Mononuclear cell (primary cell): ENCODE data around the gene GRAMD1B. TPM values are rescaled to one million over a fixed set of nuclear protein-coding genes. Genes with fewer than 3 reads are reported as not detected.

Source experiments
- H3K27me3 ChIP-seq: 2 replicates; pipeline ENCODE4 v1.6.0; 2011; ENCODE audit warnings: low read length, control low read depth; ENCODE audit not compliant: insufficient read depth
- H3K4me1 ChIP-seq: 2 replicates; pipeline ENCODE4 v1.5.1; 2011; ENCODE audit warnings: mild to moderate bottlenecking, low read length, control low read depth; ENCODE audit not compliant: insufficient read depth
- H3K4me3 ChIP-seq: 2 replicates; pipeline ENCODE4 v1.5.1; 2011; ENCODE audit warnings: mild to moderate bottlenecking, low read length, moderate library complexity
- H3K9me3 ChIP-seq: 2 replicates; pipeline ENCODE4 v1.5.1; 2011; ENCODE audit warnings: low read depth, mild to moderate bottlenecking, control low read depth, low read length
- total RNA-seq: library from RNA; depleted of rRNA; stranded (reverse); fragments of >200 nt; gene quantifications from one replicate; pipeline ENCODE4 v1.2.3, GENCODE V29; 2012

Gene GRAMD1B
- total RNA-seq, 1 donor = 7.1 TPM

DNA sequence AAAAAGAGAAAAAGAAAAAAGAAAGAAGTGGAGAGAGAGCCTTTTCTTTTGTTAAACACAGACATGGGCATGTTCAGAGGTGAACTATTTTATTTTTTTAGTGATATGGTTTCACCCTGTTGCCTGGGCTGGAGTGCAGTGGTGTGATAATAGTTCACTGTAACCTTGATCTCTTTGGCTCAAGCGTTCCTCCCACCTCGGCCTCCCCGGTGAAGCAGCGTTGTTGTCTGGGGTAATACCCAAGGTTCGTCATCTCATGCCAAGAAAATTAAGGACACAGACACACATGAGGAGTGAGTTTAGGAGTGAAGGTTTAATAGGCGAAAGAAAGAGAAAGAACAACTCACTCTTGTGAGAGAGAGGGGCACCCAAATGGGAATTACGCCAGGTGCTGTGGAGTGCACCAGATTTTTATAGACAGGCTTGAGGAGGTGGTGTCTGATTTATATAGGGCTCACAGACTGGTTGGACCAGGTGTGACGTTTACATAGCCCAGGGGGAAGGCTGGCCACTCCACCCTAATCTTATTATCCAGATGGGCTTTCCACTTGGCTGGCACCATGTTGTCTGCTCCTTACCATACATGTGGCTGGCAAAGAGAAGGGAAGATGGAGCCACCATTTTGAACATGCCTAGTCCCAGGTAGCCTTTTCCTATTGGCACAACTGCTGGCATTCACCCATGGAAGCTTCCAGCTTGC, 42.3 kb downstream of the GRAMD1B start:
- H3K27me3 ChIP-seq = no peaks in the 10 kb centered on the region
- H3K4me1 ChIP-seq = peaks cover 21% of the 10 kb centered on the region
- H3K9me3 ChIP-seq = no peaks in the 10 kb centered on the region

DNA sequence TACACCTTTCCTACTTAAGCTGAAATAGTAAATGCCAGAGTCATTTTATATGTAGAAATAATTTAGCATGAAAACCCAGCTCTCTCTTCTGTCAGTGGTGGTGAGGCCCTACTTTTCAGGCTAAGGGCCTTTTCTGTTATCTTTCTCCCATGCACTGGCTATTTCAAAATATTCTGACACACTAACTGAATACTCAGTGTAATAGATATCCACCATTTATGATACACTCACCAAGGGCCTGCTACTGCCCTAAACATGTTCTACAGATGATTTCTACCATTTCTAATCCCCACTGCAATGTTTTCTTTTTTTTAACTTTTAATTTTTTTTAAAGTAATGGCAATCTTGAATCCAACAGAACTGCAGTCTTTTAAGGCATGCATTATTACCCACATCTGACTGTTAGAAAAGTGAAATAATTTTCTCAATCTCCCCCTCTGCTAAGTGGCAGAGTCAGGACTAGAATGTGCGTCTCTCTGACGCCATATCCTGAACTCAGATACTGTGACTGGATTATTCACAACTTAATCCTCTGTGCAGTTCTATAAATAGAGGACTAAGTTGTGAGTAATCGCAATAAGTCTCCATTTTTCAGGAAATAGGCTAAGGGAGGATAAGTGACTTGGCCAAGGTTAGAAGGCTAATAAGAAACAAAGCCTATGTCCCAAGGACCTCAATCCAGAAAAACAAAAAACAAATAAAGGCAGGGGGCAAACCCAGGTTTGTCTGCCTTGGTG, 44.0 kb downstream of the GRAMD1B start:
- no peaks in the 10 kb centered on the region for H3K27me3 ChIP-seq

More for the DNA sequence above, 42.3 kb downstream of the GRAMD1B start:
- H3K4me3 ChIP-seq = no peak overlapping the region

DNA sequence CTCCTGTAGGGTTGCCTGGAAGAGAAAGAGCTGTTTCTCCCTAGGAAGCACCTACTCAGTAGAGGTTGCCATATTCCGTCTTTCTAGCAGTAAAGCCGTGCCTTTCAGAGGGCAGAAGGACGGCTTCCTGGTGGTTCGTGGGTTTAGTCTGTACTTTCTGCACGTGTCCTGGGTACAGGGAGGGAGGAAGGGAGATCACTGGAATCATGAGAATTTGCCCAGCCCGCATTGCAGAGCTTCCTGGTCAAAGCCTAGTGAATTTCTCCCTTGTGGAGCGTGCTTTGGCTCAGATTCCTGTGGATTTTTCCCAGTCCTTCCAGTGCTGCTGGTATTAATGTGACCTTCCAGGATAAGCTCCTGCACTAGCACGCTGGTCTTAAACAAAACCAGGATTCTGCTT, 44.9 kb downstream of the GRAMD1B start:
- Histone ChIP-seq H3K27me3 (no peaks in the 10 kb centered on the region), H3K4me1 (peaks cover 42% of the 10 kb centered on the region), H3K4me3 (no peak overlapping the region), H3K9me3 (no peaks in the 10 kb centered on the region)

More for the DNA sequence above, 44.0 kb downstream of the GRAMD1B start:
- H3K4me3 ChIP-seq = no peak overlapping the region
- H3K4me1 ChIP-seq = peaks cover 33% of the 10 kb centered on the region
- no peaks in the 10 kb centered on the region for H3K9me3 ChIP-seq

DNA sequence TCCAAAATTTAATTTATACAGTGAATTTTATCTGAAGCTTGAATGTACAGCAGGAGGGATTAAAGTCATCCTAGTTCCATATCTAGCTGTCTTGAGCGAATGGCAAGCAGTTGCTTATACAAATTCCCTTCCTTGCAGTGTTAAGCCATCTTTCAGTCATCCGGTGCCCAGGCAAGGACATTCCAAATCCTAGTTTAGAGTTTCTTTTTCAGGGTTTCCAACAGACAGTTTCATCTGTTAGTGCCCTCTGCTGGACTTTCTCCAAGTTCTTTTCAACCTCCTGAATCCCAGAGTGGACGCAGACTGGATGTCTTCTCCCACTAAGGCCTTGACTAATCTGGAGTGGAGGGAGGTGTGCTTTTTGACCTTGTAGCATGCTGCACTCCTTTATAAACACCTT, 45.4 kb downstream of the GRAMD1B start:
- no peaks in the 10 kb centered on the region for H3K27me3 ChIP-seq
- H3K4me3 ChIP-seq = no peak overlapping the region
- no peaks in the 10 kb centered on the region for H3K9me3 ChIP-seq
- peaks cover 47% of the 10 kb centered on the region for H3K4me1 ChIP-seq

DNA sequence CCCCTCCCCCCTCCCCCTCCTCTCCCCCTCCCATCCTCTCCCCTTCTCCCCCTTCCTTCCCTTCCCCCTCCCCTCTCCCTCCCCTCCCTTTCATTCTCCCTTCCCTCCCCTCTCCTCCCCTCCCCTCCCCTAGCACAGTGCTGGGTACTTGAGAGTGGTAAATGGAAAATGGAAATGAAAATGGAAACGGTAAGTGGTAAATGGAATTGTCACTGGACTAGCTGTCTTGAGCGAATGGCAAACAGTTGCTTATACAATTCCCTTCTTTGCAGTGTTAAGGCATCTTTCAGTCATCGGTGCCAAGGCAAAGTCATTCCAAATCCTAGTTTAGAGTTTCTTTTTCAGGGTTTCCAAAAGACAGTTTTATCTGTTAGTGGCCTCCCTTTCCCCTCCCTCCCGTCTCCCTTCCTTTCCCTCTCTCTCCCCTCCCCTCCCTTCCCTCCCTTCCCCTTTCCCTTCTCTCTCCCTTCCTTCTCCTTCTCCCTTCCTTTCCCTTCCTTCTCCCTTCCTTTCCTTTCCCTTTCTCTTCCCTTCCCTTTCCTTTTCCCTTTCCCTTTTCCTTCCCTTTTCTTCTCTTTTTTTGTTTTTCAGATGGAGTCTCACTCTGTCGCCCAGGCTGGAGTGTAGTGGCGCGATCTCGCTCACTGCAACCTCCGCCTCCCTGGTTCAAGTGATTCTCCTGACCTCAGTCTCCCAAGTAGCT, 47.3 kb downstream of the GRAMD1B start:
- H3K4me1 ChIP-seq = peaks cover 57% of the 10 kb centered on the region
- no peak overlapping the region for H3K4me3 ChIP-seq
- no peaks in the 10 kb centered on the region for H3K9me3 ChIP-seq
- H3K27me3 ChIP-seq = no peaks in the 10 kb centered on the region

DNA sequence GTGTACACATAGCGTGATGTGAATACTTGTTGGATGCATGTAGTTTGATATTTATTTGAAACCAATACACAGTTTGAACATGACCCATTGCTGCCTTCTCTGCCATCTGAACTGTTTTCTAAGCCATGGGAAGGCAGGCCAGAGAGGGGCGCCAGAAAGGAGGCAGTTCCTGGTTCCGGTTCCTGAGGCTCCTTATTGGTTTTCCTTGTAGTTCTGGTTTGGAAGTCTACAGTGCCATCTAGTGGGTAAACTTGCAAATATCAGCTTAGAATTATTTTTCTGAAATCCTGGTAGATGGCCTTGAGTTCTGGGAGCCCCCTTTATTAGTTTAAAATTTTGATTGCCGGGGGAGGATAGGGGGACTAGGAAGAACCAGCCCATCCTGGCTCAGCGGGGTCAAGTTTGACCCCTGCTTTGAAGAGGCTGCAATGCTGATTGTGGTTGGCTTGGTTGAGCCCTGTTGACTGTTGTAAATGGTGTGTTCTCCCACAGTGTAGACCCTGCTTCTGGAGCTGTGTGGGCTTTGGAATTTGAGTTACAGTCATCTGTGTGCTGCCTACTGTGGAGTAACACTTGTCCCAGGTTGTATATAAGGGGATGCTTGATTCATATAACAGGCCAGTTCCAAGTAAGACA, 48.4 kb downstream of the GRAMD1B start:
- Histone ChIP-seq H3K9me3 (no peaks in the 10 kb centered on the region), H3K4me1 (peaks cover 59% of the 10 kb centered on the region), H3K27me3 (no peaks in the 10 kb centered on the region), H3K4me3 (peak overlapping the region; percentile 1)

DNA sequence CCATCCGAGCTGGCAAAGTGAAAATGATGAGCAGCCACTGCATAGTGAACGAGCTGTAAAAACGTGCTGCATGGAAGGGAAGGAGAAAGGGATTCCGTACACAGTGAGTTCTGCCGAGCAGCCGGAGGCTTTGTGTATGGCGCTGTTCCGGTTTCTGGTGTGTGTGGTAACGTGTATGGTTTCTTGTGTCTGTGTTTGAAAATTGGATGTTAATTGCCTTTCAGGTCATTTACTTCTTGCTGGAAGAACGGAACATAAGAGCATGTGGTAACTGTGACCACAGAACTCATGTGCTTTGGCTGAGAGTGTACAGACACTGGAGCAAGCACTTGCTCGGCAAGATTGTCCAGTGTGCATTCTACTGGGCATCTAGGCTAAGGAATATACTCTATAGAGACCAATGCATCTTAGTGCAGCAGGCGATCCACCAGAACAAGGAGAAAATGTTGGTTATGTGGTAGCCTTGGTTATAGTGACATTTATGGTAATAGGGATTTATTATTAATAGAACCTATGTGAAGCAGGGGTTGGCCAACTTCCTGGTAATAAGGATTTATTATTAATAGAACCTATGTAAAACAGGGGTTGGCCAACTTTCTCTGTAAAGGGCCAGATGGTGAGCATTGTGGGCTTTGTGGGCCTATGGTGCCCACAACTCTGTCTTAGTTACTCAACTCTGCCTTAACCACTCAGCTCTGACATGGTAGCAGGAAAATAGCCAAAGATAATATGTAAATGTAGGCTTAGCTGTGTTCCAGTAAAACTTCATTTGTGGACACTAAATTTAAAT, 49.2 kb downstream of the GRAMD1B start:
- H3K4me3 ChIP-seq = peak overlapping the region; percentile 1
- no peaks in the 10 kb centered on the region for H3K27me3 ChIP-seq
- H3K9me3 ChIP-seq = no peaks in the 10 kb centered on the region
- H3K4me1 ChIP-seq = peaks cover 64% of the 10 kb centered on the region

DNA sequence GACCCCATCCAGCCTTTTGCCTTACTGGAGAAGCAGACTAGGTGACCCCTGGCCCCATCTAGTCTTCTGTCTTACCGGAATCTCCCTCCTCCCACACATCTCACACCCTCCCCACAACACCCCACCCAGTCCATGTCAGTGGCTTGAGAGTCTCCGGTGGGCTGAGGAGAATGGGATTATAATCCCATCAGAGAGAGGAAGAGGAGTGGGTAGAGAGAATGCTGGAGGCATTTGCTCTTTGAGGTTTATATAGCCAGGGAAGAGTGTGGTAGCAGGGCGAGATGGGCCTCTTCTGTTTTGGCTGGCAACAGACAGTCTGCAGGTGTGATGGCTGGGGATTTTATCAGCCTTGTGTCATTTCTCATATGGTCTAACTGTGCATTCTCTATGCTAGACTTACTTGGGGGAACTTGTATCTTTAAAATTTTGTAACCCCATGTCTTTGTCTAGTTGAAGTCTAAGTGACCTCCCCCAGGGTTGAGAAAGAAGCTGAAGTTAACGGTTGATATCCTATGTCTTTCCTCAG, 50.3 kb downstream of the GRAMD1B start:
- Histone ChIP-seq H3K9me3 (no peaks in the 10 kb centered on the region), H3K4me1 (peaks cover 60% of the 10 kb centered on the region), H3K27me3 (no peaks in the 10 kb centered on the region), H3K4me3 (no peak overlapping the region)

DNA sequence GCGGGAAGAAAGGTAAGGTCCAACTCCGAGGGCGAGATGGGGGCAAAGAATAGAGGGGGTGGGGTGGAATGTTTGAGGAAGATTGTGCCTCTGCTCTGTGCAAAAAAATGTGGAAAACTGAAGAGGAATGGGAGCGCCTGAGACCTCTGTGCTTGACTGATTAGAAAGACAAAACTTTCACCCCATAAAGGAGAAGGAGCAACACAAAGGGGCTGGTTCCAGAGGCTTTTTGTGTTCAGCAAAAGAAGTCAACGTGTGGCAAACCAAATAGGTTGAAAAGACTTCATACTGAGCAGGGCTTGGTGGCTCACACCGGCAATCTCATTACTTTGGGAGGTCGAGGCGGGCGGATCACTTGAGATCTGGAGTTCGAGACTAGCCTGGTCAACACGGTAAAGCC, 50.8 kb downstream of the GRAMD1B start:
- Histone ChIP-seq H3K27me3 (no peaks in the 10 kb centered on the region), H3K4me1 (peaks cover 60% of the 10 kb centered on the region), H3K9me3 (no peaks in the 10 kb centered on the region), H3K4me3 (no peak overlapping the region)

DNA sequence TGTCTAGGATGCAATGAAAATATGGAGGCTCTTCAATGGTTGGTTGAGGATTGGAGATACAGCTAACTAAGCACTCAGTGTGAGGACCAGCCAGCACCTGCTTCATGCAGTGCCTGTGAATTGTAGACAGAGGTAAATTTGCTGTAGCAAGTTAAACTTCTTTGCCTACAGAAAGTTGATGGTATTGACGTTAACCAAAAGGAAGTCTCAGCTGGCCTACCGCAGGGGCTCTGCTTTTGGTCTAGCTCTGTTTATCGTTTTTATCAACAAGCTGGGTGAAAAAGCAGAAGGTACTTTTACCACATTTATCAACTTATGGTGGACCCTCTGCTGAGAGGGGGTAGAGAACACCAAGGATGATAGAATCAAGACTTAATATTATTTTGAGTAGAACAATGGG, 51.6 kb downstream of the GRAMD1B start:
- H3K4me3 ChIP-seq = no peak overlapping the region
- H3K9me3 ChIP-seq = no peaks in the 10 kb centered on the region
- H3K4me1 ChIP-seq = peaks cover 60% of the 10 kb centered on the region
- H3K27me3 ChIP-seq = no peaks in the 10 kb centered on the region

DNA sequence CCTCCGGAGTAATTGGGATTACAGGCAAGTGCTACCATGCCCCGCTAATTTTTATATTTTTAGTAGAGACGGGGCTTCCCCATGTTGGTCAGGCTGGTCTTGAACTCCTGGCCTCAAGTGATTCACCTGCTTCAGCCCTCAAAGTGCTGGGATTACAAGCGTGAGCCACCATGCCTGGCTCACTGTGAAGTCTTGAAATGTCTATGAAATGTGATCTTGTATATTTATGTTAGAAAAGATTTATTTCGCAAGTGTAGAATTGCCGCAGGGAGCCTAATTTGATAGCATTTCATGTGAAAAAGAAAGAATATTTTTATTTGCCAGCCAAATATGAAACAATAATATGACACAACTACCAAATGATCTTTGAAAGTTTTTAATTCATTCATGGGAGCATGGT, 52.1 kb downstream of the GRAMD1B start:
- Histone ChIP-seq H3K4me3 (no peak overlapping the region), H3K9me3 (no peaks in the 10 kb centered on the region), H3K27me3 (no peaks in the 10 kb centered on the region), H3K4me1 (peaks cover 60% of the 10 kb centered on the region)

DNA sequence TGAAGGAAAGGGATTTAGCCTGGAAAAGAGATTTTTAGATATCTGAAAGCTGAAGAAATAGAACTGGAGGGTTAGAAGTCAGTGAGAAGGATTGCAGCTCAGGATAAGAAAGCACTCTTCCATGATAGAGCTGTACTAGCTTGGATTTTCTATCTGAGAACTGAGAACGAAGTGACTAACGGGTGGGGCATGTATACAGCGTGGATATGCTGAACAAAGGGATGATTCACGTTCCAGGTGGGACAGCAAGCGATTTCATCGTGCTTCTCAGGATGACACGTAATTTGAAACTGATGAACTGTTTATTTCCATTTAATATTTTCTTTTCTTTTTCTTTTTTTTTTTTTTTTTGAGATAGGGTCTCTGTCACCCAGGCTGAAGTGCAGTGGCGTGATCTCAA, 53.0 kb downstream of the GRAMD1B start:
- Histone ChIP-seq H3K27me3 (no peaks in the 10 kb centered on the region), H3K4me1 (peaks cover 58% of the 10 kb centered on the region), H3K9me3 (no peaks in the 10 kb centered on the region), H3K4me3 (no peak overlapping the region)

DNA sequence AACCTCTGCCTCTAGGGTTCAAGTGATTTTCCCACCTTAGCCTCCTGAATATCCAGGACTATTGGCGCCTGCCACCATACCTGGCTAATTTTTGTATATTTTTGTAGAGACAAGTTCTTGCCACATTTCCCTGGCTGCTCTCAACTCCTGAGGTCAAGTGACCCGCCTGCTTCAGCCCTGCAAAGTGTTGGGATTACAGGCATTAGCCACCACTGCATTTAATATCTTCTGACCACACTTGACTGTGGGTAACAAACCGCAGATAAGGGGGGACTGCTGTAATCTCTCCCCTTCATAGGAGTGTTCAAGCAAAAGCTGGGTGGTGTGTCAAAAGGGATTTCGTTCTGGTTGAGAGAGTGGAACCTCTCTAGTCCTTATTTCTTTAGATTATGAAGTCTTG, 53.4 kb downstream of the GRAMD1B start:
- H3K4me3 ChIP-seq = no peak overlapping the region
- no peaks in the 10 kb centered on the region for H3K9me3 ChIP-seq
- peaks cover 54% of the 10 kb centered on the region for H3K4me1 ChIP-seq
- no peaks in the 10 kb centered on the region for H3K27me3 ChIP-seq

DNA sequence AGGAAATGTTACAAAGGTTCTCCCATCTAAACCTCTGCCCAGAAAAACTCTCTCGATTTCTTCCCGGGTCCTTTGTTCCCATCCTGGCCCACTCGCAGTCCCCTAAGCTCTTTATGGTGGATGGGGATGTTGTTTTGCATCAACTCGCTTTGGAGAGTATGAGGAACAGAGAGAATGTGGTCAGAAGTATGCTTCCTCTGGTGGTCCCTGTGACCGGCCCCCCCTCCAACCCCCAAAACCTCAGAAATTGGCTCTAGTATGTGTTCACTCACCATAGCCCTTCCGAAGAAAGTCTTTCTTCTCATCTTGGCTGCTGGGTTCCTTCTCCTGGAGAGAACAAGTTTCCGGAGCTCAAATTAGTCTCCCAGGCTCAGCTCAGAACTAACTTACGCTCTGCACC, 54.4 kb downstream of the GRAMD1B start:
- Histone ChIP-seq H3K9me3 (no peaks in the 10 kb centered on the region), H3K4me3 (no peak overlapping the region), H3K4me1 (peaks cover 44% of the 10 kb centered on the region), H3K27me3 (no peaks in the 10 kb centered on the region)
